ENCODE measurements around the gene RHOXF2B. TPM values are rescaled to one million over a fixed set of nuclear protein-coding genes. Genes with fewer than 3 reads are reported as not detected.
"Not testable (repeated sequence)": the region's sequence is repeated elsewhere in the genome, so short reads cannot be mapped to it uniquely, and the experiment has no call there.

The RHOXF2B gene
- total and polyA plus RNA-seq, 4 donors, result 0.13 TPM; not detected in 3

DNA sequence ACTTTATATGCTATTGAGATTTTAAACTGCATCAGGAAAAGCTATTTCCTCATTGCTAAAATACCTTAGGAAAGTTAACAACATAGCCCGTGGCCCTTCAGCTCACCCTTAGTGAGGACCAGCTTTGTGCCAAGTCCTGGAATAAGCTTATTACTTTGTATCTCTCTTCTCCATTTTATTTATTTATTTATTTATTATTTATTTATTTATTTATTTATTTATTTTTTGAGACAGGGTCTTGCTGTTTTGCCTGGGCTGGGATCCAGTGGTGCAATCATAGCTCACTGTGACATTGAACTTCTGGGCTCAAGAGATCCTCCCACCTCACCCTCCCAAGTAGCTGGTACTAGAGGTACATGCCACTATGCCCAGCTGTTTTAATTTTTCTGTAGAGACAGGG is 31.9 kb upstream of the RHOXF2B start (continued):
- TF ChIP-seq, protein P1, sequence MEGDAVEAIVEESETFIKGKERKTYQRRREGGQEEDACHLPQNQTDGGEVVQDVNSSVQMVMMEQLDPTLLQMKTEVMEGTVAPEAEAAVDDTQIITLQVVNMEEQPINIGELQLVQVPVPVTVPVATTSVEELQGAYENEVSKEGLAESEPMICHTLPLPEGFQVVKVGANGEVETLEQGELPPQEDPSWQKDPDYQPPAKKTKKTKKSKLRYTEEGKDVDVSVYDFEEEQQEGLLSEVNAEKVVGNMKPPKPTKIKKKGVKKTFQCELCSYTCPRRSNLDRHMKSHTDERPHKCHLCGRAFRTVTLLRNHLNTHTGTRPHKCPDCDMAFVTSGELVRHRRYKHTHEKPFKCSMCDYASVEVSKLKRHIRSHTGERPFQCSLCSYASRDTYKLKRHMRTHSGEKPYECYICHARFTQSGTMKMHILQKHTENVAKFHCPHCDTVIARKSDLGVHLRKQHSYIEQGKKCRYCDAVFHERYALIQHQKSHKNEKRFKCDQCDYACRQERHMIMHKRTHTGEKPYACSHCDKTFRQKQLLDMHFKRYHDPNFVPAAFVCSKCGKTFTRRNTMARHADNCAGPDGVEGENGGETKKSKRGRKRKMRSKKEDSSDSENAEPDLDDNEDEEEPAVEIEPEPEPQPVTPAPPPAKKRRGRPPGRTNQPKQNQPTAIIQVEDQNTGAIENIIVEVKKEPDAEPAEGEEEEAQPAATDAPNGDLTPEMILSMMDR (IDR thresholded peaks at IDR 0.05; ENCODE audit: low read depth, low read length, missing input control), result no peak
- TF ChIP-seq FOXA2 (IDR thresholded peaks at IDR 0.05) (no peak), GABPA (IDR thresholded peaks at IDR 0.05 in 1 of 2, conservative IDR thresholded peaks at IDR 0.05 in 1 of 2) (no peak), JUND (IDR thresholded peaks at IDR 0.05) (no peak), NR2F2 (IDR thresholded peaks at IDR 0.05) (no peak), ZBTB33 (IDR thresholded peaks at IDR 0.05) (no peak), HNF4A (conservative IDR thresholded peaks at IDR 0.05) (no peak), RAD21 (IDR thresholded peaks at IDR 0.05) (no peak)
- TF ChIP-seq, protein P2, sequence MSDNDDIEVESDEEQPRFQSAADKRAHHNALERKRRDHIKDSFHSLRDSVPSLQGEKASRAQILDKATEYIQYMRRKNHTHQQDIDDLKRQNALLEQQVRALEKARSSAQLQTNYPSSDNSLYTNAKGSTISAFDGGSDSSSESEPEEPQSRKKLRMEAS (IDR thresholded peaks at IDR 0.05), result no peak

DNA sequence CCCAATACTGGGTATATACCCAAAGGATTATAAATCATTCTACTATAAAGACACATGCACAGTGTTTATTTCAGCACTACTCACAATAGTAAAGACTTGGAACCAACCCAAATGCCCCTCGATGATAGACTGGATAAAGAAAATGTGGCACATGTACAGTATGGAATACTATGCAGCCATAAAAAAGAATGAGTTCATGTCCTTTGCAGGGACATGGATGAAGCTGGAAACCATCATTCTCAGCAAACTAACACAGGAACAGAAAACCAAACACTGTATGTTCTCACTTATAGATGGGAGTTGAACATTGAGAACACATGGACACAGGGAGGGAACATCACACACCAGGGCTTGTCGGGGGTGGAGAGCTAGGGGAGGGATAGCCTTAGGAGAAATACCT is 27.2 kb upstream of the RHOXF2B start:
- not testable (repeated sequence) for H3K4me3 ChIP-seq (ENCODE audit: low read depth in 1 of 3, low read length in 3 of 3); H3K9me3 ChIP-seq (ENCODE audit: control insufficient read depth in 4 of 4, low read length in 3 of 4); DNase-seq (ENCODE audit: low spot score); H3K27me3 ChIP-seq (ENCODE audit: control insufficient read depth in 4 of 4, insufficient read depth in 4 of 4, low read length in 3 of 4); H3K36me3 ChIP-seq (ENCODE audit: control insufficient read depth in 4 of 4, insufficient read depth in 3 of 4, low read depth in 1 of 4, low read length in 3 of 4); H3K27ac ChIP-seq (ENCODE audit: low read depth in 1 of 2, low read length in 2 of 2); H3K4me1 ChIP-seq (ENCODE audit: control insufficient read depth in 4 of 4, insufficient read depth in 4 of 4, low read length in 3 of 4); H3K9ac ChIP-seq (ENCODE audit: low read depth in 1 of 2, low read length in 2 of 2)
- WGBS, result 96% methylated on average over 2 of the region's 2 CpGs

- H3K4me3 ChIP-seq (ENCODE audit: low read depth in 1 of 3, low read length in 3 of 3); H3K9ac ChIP-seq (ENCODE audit: low read depth in 1 of 2, low read length in 2 of 2); H3K36me3 ChIP-seq (ENCODE audit: control insufficient read depth in 4 of 4, insufficient read depth in 3 of 4, low read depth in 1 of 4, low read length in 3 of 4); H3K4me1 ChIP-seq (ENCODE audit: control insufficient read depth in 4 of 4, insufficient read depth in 4 of 4, low read length in 3 of 4); H3K9me3 ChIP-seq (ENCODE audit: control insufficient read depth in 4 of 4, low read length in 3 of 4); DNase-seq (ENCODE audit: low spot score); H3K27ac ChIP-seq (ENCODE audit: low read depth in 1 of 2, low read length in 2 of 2); H3K27me3 ChIP-seq (ENCODE audit: control insufficient read depth in 4 of 4, insufficient read depth in 4 of 4, low read length in 3 of 4): not testable (repeated sequence)
- WGBS, result 88% methylated on average over 2 of the region's 2 CpGs
These were observed 23.6 kb upstream of the RHOXF2B start for GRCh38 chrX:120101057-120101456.

DNA sequence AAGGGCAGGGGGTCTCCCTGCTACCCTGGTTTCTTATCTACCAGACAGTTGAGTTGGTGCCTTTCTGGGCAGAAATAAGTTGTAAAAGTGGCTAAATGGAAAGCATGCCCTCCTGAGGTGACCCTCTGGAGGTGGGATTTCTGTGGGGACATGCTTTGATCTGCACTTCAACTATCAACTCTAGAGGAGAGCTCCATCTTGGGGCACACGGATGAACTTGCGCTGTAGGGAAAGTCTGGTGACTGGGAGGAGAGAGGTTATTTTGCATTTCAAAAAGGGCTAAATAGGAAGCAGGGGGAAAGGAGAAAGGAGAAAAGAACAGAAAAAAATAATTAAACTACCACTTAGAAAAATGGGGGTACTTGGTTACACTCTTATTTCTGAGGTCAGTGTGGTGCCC is 12.7 kb upstream of the RHOXF2B start:
- no peaks in the 10 kb centered on the region for H3K36me3 ChIP-seq (ENCODE audit: control insufficient read depth in 4 of 4, insufficient read depth in 3 of 4, low read depth in 1 of 4, low read length in 3 of 4)
- no peak overlapping the region for H3K27ac ChIP-seq (ENCODE audit: low read depth in 1 of 2, low read length in 2 of 2)
- no peak overlapping the region for H3K9ac ChIP-seq (ENCODE audit: low read depth in 1 of 2, low read length in 2 of 2)
- H3K27me3 ChIP-seq (ENCODE audit: control insufficient read depth in 4 of 4, insufficient read depth in 4 of 4, low read length in 3 of 4), result no peaks in the 10 kb centered on the region
- no peak for DNase-seq (ENCODE audit: low spot score)
- H3K4me3 ChIP-seq (ENCODE audit: low read depth in 1 of 3, low read length in 3 of 3), result no peak overlapping the region
- H3K4me1 ChIP-seq (ENCODE audit: control insufficient read depth in 4 of 4, insufficient read depth in 4 of 4, low read length in 3 of 4), result no peaks in the 10 kb centered on the region
- WGBS, result 77% methylated on average over 2 of the region's 2 CpGs
- no peaks in the 10 kb centered on the region for H3K9me3 ChIP-seq (ENCODE audit: control insufficient read depth in 4 of 4, low read length in 3 of 4)
- TF ChIP-seq, protein P3, sequence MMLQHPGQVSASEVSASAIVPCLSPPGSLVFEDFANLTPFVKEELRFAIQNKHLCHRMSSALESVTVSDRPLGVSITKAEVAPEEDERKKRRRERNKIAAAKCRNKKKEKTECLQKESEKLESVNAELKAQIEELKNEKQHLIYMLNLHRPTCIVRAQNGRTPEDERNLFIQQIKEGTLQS (IDR thresholded peaks at IDR 0.05), result no peak
- TF ChIP-seq, protein P1 (IDR thresholded peaks at IDR 0.05; ENCODE audit: low read depth, low read length, missing input control), result no peak
- no peak for TF ChIP-seq RAD21 (IDR thresholded peaks at IDR 0.05)
- TF ChIP-seq, protein P2 (IDR thresholded peaks at IDR 0.05), result no peak
- no peak for TF ChIP-seq EGR1 (IDR thresholded peaks at IDR 0.05; ENCODE audit: low read depth in 2 of 2)
- no peak for TF ChIP-seq RXRA (IDR thresholded peaks at IDR 0.05)
- no peak for TF ChIP-seq NR2F2 (IDR thresholded peaks at IDR 0.05)
- TF ChIP-seq HNF4A (conservative IDR thresholded peaks at IDR 0.05), result no peak
- TF ChIP-seq FOXA2 (IDR thresholded peaks at IDR 0.05), result no peak
- TF ChIP-seq ZBTB33 (IDR thresholded peaks at IDR 0.05), result no peak
- TF ChIP-seq HNF4G (IDR thresholded peaks at IDR 0.05), result no peak
- TF ChIP-seq YY1 (IDR thresholded peaks at IDR 0.05), result no peak
- no peak for TF ChIP-seq SP1 (IDR thresholded peaks at IDR 0.05)
- TF ChIP-seq JUND (IDR thresholded peaks at IDR 0.05), result no peak
- no peak for TF ChIP-seq FOXA1 (IDR thresholded peaks at IDR 0.05)
- TF ChIP-seq TAF1 (conservative IDR thresholded peaks at IDR 0.05), result no peak
- no peak for TF ChIP-seq GABPA (IDR thresholded peaks at IDR 0.05 in 1 of 2, conservative IDR thresholded peaks at IDR 0.05 in 1 of 2)

Data from liver (tissue), 9 donors.